PFSK-1 (cell line): ENCODE data around the gene SLC44A5.

Experiments
- POLR2AphosphoS5 ChIP-seq: IDR thresholded peaks from 2 replicates; pipeline ENCODE4 v1.6.1; 2012; ENCODE audit warnings: low read depth, mild to moderate bottlenecking, control low read depth, low read length, moderate library complexity
- TAF1 ChIP-seq: IDR thresholded peaks from 2 replicates; pipeline ENCODE4 v1.6.1; 2012; ENCODE audit warnings: low read length, control low read depth, borderline replicate concordance; ENCODE audit not compliant: insufficient read depth
- TF ChIP-seq, protein P1 (sequence below), 2 experiments: IDR thresholded peaks; 2 replicates each; pipeline versions ENCODE4 v1.6.1 to v1.8.0; 2011 to 2012; ENCODE audit warnings: low read depth in 2 of 2, low read length in 2 of 2, control low read depth in 1 of 2, inconsistent platforms in 1 of 2, mild to moderate bottlenecking in 1 of 2, moderate library complexity in 1 of 2; ENCODE audit not compliant: insufficient read depth in 1 of 2

DNA sequence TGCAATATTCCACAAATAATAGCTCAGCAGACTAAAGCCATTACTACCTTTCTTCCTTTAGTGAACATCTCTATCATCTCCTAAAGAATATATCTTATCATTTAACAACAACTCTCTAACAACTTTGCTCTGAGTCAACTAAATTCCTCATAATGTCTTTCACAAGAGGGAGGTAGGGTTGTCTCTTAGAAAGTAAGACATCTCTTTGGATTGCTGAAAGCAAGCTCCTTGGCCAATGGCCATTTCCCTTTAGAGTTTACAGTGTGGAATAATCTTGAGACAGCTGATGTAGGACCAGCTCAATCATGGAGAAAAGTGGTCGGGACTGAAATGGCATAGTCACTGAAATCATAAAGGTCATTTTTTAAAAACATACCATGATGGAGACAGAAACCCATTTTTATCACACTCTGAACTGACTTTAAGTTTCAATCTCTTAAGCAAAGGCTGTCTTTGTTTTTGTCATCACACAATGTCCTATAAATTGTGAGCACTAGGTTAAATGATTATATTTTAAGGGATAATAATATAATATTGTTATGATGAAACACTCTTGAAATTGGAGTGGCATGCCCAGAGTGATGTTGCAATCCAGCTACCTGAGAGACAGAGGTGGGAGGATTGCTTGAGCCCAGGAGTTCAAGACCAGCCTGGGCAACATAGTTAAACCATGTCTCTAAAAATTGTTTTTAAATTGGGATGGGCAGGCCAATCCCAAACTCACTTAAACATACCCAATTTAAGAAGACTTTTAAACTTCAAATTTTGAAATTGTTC lies 91.1 kb downstream of the SLC44A5 start:
- TF ChIP-seq, protein P1, sequence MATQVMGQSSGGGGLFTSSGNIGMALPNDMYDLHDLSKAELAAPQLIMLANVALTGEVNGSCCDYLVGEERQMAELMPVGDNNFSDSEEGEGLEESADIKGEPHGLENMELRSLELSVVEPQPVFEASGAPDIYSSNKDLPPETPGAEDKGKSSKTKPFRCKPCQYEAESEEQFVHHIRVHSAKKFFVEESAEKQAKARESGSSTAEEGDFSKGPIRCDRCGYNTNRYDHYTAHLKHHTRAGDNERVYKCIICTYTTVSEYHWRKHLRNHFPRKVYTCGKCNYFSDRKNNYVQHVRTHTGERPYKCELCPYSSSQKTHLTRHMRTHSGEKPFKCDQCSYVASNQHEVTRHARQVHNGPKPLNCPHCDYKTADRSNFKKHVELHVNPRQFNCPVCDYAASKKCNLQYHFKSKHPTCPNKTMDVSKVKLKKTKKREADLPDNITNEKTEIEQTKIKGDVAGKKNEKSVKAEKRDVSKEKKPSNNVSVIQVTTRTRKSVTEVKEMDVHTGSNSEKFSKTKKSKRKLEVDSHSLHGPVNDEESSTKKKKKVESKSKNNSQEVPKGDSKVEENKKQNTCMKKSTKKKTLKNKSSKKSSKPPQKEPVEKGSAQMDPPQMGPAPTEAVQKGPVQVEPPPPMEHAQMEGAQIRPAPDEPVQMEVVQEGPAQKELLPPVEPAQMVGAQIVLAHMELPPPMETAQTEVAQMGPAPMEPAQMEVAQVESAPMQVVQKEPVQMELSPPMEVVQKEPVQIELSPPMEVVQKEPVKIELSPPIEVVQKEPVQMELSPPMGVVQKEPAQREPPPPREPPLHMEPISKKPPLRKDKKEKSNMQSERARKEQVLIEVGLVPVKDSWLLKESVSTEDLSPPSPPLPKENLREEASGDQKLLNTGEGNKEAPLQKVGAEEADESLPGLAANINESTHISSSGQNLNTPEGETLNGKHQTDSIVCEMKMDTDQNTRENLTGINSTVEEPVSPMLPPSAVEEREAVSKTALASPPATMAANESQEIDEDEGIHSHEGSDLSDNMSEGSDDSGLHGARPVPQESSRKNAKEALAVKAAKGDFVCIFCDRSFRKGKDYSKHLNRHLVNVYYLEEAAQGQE (IDR thresholded peaks at IDR 0.05; ENCODE audit: insufficient read depth in 1 of 2, low read depth in 2 of 2, low read length in 2 of 2): no peak
- TF ChIP-seq POLR2AphosphoS5 (no peak), TAF1 (no peak)
